ENCODE measurements around the gene CCDC200. TPM values are rescaled to one million over a fixed set of nuclear protein-coding genes. Genes with fewer than 3 reads are reported as not detected.
A peak's percentile ranks its signal among the peaks of the same experiment; 100 is the strongest.

Gene CCDC200
- total and polyA plus RNA-seq, 2 of the 13 experiments (the other 11 are each of a cell fraction or from before 2014, with no cell fraction given): not detected

GRCh38 chr17:43176119-43176570, 52.3 kb downstream of the CCDC200 start (continued):
- TF ChIP-seq ZBTB14 (CRISPR knock-in tag; IDR thresholded peaks at IDR 0.05) (no peak), ETV5 (CRISPR knock-in tag; IDR thresholded peaks at IDR 0.05; ENCODE audit: borderline replicate concordance) (peak; percentile 94; the same call in 1 of the 2 replicates), RORA (CRISPR knock-in tag; IDR thresholded peaks at IDR 0.05) (no peak), TBX3 (IDR thresholded peaks at IDR 0.05; ENCODE audit: borderline replicate concordance) (no peak), ZNF20 (CRISPR knock-in tag; IDR thresholded peaks at IDR 0.05) (no peak), ZNF232 (CRISPR knock-in tag; IDR thresholded peaks at IDR 0.05; ENCODE audit: borderline replicate concordance) (peak; percentile 72; the same call in 1 of the 2 replicates), ZNF121 (CRISPR knock-in tag; IDR thresholded peaks at IDR 0.05) (no peak), TEAD3 (CRISPR knock-in tag; optimal IDR thresholded peaks at IDR 0.05; ENCODE audit: borderline replicate concordance) (peak; percentile 71), ZSCAN21 (CRISPR knock-in tag; IDR thresholded peaks at IDR 0.05; ENCODE audit: borderline replicate concordance) (no peak), FOXK2 (IDR thresholded peaks at IDR 0.05) (0 out of 2 replicates have a peak, but pooled peaks have one; percentile 6), MED1 (CRISPR knock-in tag; IDR thresholded peaks at IDR 0.05) (peak; percentile 92), RARA (CRISPR knock-in tag; IDR thresholded peaks at IDR 0.05) (0 out of 2 replicates have a peak, but pooled peaks have one; percentile 47), NR2F6 (IDR thresholded peaks at IDR 0.05) (peak; percentile 67), NR2F6 (CRISPR knock-in tag; IDR thresholded peaks at IDR 0.05) (peak; percentile 85), ONECUT2 (CRISPR knock-in tag; IDR thresholded peaks at IDR 0.05) (no peak), XBP1 (CRISPR knock-in tag; IDR thresholded peaks at IDR 0.05) (no peak), TRIM24 (CRISPR knock-in tag; IDR thresholded peaks at IDR 0.05) (no peak), PAWR (CRISPR knock-in tag; IDR thresholded peaks at IDR 0.05; ENCODE audit: borderline replicate concordance) (no peak), ZNF282 (IDR thresholded peaks at IDR 0.05; ENCODE audit: partially characterized antibody) (no peak), ZNF614 (CRISPR knock-in tag; IDR thresholded peaks at IDR 0.05; ENCODE audit: borderline replicate concordance) (peak; percentile 45; the same call in 1 of the 2 replicates), ZNF644 (CRISPR knock-in tag; IDR thresholded peaks at IDR 0.05; ENCODE audit: low read depth) (no peak), MXD4 (CRISPR knock-in tag; IDR thresholded peaks at IDR 0.05) (no peak), HNF1A (IDR thresholded peaks at IDR 0.05; ENCODE audit: low read depth) (peak; percentile 73), HNF1A (CRISPR knock-in tag; IDR thresholded peaks at IDR 0.05; ENCODE audit: borderline replicate concordance) (peak; percentile 71; the same call in 1 of the 2 replicates)
- TF ChIP-seq, protein P1, sequence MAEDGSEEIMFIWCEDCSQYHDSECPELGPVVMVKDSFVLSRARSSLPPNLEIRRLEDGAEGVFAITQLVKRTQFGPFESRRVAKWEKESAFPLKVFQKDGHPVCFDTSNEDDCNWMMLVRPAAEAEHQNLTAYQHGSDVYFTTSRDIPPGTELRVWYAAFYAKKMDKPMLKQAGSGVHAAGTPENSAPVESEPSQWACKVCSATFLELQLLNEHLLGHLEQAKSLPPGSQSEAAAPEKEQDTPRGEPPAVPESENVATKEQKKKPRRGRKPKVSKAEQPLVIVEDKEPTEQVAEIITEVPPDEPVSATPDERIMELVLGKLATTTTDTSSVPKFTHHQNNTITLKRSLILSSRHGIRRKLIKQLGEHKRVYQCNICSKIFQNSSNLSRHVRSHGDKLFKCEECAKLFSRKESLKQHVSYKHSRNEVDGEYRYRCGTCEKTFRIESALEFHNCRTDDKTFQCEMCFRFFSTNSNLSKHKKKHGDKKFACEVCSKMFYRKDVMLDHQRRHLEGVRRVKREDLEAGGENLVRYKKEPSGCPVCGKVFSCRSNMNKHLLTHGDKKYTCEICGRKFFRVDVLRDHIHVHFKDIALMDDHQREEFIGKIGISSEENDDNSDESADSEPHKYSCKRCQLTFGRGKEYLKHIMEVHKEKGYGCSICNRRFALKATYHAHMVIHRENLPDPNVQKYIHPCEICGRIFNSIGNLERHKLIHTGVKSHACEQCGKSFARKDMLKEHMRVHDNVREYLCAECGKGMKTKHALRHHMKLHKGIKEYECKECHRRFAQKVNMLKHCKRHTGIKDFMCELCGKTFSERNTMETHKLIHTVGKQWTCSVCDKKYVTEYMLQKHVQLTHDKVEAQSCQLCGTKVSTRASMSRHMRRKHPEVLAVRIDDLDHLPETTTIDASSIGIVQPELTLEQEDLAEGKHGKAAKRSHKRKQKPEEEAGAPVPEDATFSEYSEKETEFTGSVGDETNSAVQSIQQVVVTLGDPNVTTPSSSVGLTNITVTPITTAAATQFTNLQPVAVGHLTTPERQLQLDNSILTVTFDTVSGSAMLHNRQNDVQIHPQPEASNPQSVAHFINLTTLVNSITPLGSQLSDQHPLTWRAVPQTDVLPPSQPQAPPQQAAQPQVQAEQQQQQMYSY (CRISPR knock-in tag; IDR thresholded peaks at IDR 0.05): peak; percentile 29; the same call in 1 of the 2 replicates

Data from HepG2 (cell line).